Sciatic nerve (tissue), 1 donor: ENCODE results near the gene CCDC97. TPM values are rescaled to one million over a fixed set of nuclear protein-coding genes. Genes with fewer than 3 reads are reported as not detected.

Experiments
- total RNA-seq: library from RNA; stranded (reverse); fragmentation: NEBNext Ultra II Directional; extraction: Animal tissue kit (Norgen Biotek cat#: 25700); gene quantifications from one replicate; pipeline ENCODE4 v1.2.1, GENCODE V29; 2021
- donor health status: DM: no; HTN: no; CAD: no.

CCDC97 gene
- total RNA-seq, 1 donor from 2014 or later = 29.8 TPM

Other genes starting within 250 kb of the CCDC97 start
- gene CYP2A13, start 221.7 kb upstream of the CCDC97 start, total RNA-seq = not detected
- not detected for gene CYP2F1, start 195.7 kb upstream of the CCDC97 start, total RNA-seq
- gene CYP2S1, start 117.0 kb upstream of the CCDC97 start, total RNA-seq = 1.1 TPM
- 65.8 TPM for gene AXL, start 90.9 kb upstream of the CCDC97 start, total RNA-seq
- gene HNRNPUL1, start 45.8 kb upstream of the CCDC97 start, total RNA-seq = 161 TPM
- gene TGFB1, start 43.8 kb downstream of the CCDC97 start, total RNA-seq = 33.7 TPM
- gene B9D2, start 54.0 kb downstream of the CCDC97 start, total RNA-seq = 4.1 TPM
- 23.5 TPM for gene TMEM91, start 66.4 kb downstream of the CCDC97 start, total RNA-seq
- 12.0 TPM for gene EXOSC5, start 87.2 kb downstream of the CCDC97 start, total RNA-seq
- gene BCKDHA, start 87.6 kb downstream of the CCDC97 start, total RNA-seq = 24.2 TPM
- gene B3GNT8, start 117.2 kb downstream of the CCDC97 start, total RNA-seq = 6.1 TPM
- gene DMAC2, start 129.7 kb downstream of the CCDC97 start, total RNA-seq = 33.9 TPM
- gene ERICH4, start 133.0 kb downstream of the CCDC97 start, total RNA-seq = not detected